ENCODE results near the gene NPL.

Gene NPL

DNA sequence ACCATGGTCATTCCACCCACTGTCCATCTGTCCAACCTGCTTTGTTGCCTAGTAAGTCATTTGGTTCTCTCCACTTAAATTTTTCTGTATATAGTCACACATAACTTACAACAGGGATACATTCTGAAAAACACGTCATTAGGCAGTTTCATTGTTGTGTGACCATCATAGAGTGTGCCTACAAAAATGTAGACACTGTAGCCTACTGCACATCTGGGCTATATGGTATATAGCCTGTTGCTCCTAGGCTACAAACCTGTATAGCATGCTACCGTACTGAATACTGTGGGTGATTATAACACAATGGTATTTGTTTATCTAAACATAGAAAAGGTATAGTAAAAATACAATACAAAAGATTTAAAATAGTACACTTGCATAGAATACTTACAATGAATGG is 10.0 kb upstream of the NPL start:
- no peak for DNase-seq

GRCh38 chr1:182781841-182782586 is 7.6 kb upstream of the NPL start:
- peak; percentile 92 to 93 for DNase-seq

DNA sequence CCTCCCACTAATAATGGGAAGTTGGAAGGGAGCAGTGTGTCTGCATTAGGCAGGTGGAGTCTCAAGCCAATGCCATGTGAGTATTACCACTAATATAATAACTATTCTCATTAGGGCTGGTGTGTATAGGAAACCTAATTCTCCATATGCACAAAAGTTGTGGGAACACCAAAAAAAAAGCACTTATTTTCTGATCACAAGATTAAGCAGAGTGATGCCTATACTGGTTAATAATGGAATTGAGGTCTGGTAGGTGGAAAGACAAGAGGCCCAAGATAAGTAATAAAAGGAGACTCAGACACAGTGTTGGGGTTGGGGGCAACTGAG is 7.0 kb upstream of the NPL start:
- DNase-seq, result no peak

- peak in 1 of 2 experiments; percentile 24 for DNase-seq
Observed at GRCh38 chr1:182783068-182783467, 6.5 kb upstream of the NPL start.

DNA sequence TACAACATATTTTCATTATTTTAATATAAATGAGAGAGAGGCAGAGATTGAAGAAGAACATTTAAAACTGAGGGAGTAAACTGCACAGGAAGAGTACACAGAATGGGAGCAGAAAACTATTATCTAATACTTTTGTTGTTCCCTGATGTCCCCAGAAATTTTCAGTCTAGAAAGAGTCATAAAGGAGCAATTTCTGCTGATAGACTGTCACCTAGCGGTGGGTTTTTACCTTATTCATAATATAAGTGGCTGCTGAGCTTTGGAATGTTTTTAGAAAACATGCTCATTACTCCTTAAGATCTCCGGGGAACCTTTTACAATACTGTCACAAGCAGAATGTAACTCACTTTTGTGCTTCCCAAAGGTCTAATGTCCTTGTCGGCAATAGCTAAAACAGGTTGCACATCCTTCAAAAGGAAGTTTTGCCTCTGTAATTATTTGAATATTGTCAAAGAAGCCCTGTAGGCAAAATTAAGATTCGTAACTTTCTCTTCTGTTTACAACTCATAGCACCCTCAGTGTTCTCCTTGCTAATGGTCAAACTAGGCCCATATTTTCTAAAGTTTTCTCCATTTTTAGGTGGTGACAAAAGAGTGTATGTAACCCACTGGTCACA is 4.9 kb upstream of the NPL start:
- DNase-seq, result peak; percentile 69 to 89

DNA sequence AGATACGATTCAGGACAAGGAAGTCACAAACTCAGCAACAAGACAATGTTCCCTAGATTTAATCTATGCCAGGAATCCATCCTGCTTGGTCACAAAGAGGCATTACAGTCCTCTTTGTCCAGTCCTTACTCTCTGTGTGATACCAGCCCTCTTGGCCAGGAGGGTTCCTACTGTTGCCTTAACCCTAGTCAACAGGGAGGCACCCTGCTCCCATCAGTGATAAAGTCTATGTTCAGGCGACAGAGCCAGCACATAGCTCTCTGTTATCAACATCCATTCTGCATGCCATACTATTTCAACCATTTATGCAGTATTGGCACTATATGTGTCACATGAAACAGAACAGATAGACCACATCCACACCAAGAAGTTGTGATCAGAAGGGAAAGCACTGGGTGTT is 4.4 kb upstream of the NPL start:
- DNase-seq, result no peak

DNA sequence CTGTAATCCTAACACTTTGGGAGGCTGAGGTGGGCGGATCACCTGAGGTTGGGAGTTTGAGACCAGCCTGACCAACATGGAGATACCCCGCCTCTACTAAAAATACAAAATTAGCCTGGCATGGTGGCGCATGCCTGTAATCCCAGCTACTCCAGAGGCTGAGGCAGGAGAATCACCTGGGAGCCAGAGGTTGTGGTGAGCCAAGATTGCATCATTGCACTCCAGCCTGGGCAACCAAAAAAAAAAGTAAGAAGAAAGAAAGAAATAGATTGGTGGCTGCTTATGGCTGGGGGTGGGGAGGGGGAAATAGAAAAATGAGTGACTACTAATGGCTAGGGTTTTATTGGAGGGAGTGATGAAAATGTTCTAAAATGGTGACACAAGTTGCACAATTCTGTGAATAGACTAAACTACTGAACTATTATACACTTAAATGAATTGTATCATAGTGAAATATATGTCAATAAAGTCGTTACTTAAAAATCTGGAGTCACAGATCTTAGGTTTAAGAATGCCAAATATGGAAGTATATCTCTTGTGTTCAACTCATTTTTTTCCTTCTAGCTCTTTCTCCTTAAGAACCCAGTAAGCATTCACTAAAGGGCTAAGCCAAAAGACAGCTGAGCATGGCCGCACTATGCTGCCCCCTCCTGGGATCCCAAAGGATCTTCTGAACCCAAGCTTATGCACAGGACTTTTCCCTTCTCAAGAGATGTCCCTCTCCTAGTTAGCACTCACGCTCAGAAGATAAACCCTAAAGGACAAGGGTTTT is 3.2 kb upstream of the NPL start:
- DNase-seq, result peak; percentile 78 to 80

DNA sequence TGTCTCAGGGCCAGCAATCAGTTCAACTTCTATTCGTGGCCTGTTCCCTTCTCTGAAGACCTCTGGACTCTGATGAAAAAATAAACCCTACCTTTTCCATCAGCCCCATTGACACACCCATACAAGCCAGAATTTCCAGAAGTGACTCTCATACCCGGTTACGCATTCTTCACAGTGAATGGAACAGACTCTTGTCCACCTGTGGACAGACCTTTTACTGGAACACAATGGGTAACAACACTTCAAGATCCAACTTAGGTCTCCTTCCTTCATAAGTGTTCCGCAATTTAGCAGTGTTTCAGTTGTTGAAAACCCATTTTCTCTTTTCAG is 2.6 kb upstream of the NPL start:
- DNase-seq, result no peak

DNA sequence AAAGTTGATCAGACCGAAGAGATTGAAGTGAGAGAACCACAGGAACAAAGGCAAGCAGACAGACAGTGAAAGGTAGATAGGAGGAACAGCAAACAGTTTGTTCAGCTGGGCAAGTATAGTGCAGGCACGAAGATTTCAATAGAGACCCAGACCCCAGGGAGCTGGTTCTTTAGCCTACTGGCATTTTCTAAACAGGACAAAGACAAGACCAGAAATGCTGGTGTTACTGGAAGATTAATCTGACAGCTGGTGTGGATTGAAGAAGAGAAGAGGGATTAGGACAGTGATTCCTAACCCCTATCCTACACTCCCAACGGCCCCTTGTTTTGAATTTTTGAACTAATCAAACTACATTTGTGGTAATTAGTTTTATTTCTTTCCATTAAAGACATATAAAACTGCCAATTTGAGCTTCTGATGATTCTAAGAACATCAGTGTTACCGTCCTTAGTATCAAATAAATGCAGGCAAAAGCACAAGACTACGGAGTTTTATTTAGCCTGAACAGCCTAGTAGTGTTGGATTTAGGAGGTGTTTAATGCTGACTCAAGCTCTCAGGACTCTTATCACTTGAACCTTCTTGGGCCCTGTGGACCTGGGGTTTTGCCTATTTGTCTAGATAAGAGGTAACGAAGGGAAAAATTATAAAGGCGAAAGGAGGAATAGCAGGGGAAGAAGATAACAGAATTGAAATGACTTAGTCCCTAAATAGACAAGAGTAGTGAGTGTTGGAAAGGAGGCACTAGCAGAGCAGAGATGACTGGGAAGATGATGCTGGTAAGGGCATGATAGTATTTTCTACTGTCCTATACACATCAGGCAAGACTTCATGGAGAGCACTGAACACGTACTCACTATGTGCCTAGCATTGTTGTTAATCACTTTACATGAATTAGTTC is 2.0 kb downstream of the NPL start:
- DNase-seq, result no peak

DNA sequence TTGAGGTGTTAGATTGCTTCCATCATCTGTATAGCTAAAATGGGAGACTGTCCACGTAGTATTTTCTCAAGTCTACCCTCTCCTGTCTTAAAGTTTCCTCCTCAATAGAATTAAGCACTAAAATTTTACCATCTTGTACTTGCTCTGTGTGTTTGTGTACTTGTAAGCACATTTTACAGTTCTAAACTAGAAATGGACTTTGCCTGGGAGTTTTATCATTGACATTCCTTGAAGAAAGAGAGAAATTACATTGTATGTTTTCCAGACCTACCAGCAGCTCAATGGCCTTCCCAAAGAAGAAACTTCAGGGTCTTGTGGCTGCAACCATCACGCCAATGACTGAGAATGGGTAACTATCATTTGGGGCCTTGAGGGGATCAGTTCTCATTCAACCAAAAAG is 4.5 kb downstream of the NPL start:
- DNase-seq, result no peak

- DNase-seq, result no peak
Observed at GRCh38 chr1:182794676-182795201, 5.2 kb downstream of the NPL start.

DNA sequence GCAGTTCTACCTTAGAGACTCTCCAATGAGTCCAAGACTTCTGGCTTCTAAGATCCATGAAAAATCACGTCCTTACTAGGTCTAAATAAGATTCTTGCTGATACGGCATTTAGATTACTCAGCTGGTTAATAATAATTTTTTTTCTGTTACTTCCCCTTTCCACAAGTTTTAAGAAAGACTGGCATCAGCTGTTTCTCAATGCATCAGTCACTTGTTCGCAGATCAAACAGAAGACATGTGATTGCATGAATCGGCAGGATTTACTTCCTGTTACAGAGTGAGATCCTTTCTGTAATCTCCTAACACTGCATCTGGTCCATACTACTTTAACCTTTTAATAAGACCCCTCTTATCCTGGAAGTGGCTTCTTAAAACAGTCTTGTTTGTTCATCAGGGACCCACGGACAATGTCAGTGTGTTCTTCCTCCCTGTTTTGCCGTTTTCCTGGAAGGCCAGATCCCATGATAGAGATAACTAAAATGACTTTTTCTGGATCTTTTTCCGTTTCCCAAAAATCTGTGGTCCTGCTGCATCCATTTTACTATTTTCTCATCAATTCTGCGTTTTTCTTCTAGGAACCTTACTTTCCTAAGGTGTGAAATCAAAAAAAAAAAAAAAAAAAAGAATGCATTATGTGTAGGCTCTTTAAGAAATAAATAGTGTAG is 6.1 kb downstream of the NPL start:
- peak; percentile 79 to 86 for DNase-seq

DNA sequence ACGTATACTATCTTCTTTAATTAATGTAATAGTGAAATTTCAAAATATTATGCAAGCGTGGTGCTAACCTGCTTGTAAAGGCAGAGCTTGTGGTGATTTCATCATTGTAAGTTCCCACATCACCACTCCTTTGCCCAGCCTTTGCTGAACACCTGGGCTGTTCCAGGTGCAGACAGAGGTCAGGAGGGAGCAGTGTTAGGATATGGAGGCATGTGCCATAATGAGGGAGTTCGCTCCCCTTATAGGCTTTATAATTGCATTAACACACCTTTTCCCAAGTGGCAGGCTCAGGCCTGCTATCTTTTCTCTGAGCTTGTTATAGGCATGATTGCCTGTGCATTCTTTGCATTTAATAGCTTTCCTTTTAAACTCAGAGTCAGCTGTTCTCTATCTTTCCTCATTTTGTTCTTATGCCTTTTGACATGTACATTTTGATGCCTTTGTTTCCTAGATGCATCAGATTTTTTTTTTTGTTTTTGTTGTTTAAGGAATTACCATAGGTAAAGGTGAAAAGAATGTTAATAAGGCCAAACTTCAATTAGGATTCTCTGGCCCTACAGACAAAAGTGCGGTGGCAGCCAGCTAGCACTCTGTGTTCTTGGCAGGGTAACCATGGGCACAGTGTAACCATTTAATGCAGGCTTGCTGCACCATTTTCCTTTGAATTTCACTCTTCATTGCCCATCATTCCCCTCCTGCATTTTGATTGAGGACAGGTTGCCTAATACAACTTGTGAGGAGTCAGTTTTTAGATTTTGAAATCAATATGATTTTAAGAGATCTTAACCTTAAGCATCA is 12.6 kb downstream of the NPL start:
- DNase-seq, result no peak

- no peak for DNase-seq
Observed at GRCh38 chr1:182803846-182804245, 14.3 kb downstream of the NPL start.

- DNase-seq, result no peak
Observed at GRCh38 chr1:182806015-182806678, 16.6 kb downstream of the NPL start.

DNA sequence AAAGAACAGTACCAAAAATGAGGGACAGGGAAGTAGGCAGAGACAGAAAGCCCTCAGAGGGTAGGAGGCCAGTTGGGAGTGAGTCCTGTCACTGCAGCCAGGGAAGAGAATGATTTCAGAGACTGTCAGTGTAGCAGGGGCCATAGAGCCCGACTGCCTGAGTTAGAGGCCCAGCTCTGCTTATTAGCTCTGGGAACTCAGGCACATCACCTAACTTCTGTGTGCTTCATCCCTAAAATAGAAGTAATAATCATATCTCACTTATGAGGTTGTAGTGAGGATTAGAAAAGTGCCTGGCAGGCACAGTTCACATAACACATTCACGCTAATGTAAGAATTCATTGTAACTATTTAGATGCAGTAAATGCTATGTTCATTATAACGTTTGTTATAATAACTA is 18.3 kb downstream of the NPL start:
- DNase-seq, result no peak

- no peak for DNase-seq
Observed at GRCh38 chr1:182809414-182809957, 19.9 kb downstream of the NPL start.

GRCh38 chr1:182811975-182812722 is 22.6 kb downstream of the NPL start:
- no peak for DNase-seq

GRCh38 chr1:182816863-182817262 is 27.3 kb downstream of the NPL start:
- DNase-seq, result no peak

DNA sequence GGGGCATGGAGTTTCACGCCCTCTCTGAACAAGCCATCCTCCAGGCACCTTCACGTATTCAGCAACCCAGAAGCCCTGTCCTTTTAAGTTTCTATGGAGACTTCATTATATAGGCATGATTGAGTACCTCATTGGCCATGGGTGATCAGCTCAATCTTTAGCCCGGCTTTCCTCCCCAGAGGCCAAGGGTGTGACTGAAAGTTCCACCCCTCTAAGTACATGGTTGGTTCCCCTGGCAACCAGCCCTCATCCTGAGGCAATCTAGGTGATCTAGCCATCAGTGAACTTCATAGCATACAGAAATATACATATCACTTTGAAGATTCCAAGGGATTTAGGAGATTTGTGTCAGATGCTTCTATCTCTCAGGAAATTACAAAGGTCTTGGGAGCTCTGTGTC is 28.2 kb downstream of the NPL start:
- no peak for DNase-seq
